PFSK-1 (cell line): ENCODE data around the gene IFNA10.

Source experiments
- FOXP2 ChIP-seq: optimal IDR thresholded peaks from 2 replicates; pipeline ENCODE3; 2011; ENCODE audit warnings: borderline replicate concordance, control low read depth, inconsistent platforms; ENCODE audit not compliant: insufficient read depth; ENCODE audit errors: extremely low read length, extremely low read depth
- POLR2AphosphoS5 ChIP-seq: IDR thresholded peaks from 2 replicates; pipeline ENCODE4 v1.6.1; 2012; ENCODE audit warnings: low read depth, mild to moderate bottlenecking, control low read depth, low read length, moderate library complexity
- SIN3A ChIP-seq: IDR thresholded peaks from 2 replicates; pipeline ENCODE4 v1.6.1; 2012; ENCODE audit warnings: mild to moderate bottlenecking, low read length, moderate library complexity, borderline replicate concordance; ENCODE audit not compliant: insufficient read depth
- TAF1 ChIP-seq: IDR thresholded peaks from 2 replicates; pipeline ENCODE4 v1.6.1; 2012; ENCODE audit warnings: low read length, control low read depth, borderline replicate concordance; ENCODE audit not compliant: insufficient read depth
- TF ChIP-seq, protein P1 (sequence below), 2 experiments: IDR thresholded peaks; 2 replicates each; pipeline versions ENCODE4 v1.6.1 to v1.8.0; 2011 to 2012; ENCODE audit warnings: low read depth in 2 of 2, low read length in 2 of 2, control low read depth in 1 of 2, inconsistent platforms in 1 of 2, mild to moderate bottlenecking in 1 of 2, moderate library complexity in 1 of 2; ENCODE audit not compliant: insufficient read depth in 1 of 2

The IFNA10 gene

DNA sequence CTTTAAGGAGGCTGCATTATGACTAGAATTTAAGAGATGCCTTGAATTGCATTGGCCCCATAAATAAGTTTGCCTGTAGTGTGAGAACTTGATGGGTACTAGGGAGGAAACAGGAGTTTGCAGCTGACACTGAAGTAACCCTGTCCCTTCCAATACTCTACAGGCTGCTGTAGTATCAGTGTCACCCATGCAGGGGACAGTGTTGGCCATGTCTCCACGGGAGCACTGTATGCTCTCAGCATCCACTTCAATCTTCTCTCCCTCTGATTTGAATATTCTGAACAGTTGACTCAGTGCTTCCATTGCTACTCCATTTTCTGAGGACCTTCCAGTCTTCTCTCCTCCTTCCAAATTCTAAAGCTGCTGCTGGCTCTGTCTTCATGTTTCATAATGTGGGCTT lies 44.2 kb upstream of the IFNA10 start:
- TF ChIP-seq, protein P1, sequence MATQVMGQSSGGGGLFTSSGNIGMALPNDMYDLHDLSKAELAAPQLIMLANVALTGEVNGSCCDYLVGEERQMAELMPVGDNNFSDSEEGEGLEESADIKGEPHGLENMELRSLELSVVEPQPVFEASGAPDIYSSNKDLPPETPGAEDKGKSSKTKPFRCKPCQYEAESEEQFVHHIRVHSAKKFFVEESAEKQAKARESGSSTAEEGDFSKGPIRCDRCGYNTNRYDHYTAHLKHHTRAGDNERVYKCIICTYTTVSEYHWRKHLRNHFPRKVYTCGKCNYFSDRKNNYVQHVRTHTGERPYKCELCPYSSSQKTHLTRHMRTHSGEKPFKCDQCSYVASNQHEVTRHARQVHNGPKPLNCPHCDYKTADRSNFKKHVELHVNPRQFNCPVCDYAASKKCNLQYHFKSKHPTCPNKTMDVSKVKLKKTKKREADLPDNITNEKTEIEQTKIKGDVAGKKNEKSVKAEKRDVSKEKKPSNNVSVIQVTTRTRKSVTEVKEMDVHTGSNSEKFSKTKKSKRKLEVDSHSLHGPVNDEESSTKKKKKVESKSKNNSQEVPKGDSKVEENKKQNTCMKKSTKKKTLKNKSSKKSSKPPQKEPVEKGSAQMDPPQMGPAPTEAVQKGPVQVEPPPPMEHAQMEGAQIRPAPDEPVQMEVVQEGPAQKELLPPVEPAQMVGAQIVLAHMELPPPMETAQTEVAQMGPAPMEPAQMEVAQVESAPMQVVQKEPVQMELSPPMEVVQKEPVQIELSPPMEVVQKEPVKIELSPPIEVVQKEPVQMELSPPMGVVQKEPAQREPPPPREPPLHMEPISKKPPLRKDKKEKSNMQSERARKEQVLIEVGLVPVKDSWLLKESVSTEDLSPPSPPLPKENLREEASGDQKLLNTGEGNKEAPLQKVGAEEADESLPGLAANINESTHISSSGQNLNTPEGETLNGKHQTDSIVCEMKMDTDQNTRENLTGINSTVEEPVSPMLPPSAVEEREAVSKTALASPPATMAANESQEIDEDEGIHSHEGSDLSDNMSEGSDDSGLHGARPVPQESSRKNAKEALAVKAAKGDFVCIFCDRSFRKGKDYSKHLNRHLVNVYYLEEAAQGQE (IDR thresholded peaks at IDR 0.05; ENCODE audit: insufficient read depth in 1 of 2, low read depth in 2 of 2, low read length in 2 of 2), result no peak
- no peak for TF ChIP-seq TAF1
- TF ChIP-seq POLR2AphosphoS5, result no peak
- TF ChIP-seq SIN3A, result no peak
- no peak for TF ChIP-seq FOXP2

- TF ChIP-seq POLR2AphosphoS5, result no peak
- no peak for TF ChIP-seq FOXP2
- TF ChIP-seq TAF1, result no peak
- no peak for TF ChIP-seq SIN3A
- TF ChIP-seq, protein P1 (IDR thresholded peaks at IDR 0.05; ENCODE audit: insufficient read depth in 1 of 2, low read depth in 2 of 2, low read length in 2 of 2), result no peak
Measured at GRCh38 chr9:21244836-21245235, 37.9 kb upstream of the IFNA10 start.

DNA sequence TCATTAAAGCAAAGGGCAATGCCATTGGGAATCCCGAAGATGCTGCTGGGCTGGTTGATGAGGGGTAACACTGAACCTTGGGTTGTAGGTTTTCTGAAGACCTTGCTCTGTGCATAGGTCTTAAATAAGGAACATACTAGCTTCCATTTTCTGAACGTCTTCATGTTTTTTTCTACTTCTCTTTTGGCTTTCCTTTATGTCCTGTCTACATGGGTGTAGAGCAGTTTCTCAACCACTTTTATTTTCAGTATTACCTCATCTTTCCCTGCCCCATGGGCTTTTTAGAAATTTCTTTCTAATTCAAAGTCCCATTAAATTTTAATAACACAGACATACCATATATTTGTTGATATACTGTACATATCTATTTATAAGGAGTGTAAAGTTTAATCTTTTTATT lies 33.0 kb upstream of the IFNA10 start, which contains the start of gene IFNA14:
Gene IFNA14 (minus strand): TSS at position 95 of the 400 bp plus-strand sequence. CDS start 70 bp downstream, at position 25.
- no peak for TF ChIP-seq SIN3A

GRCh38 chr9:21234153-21234687 lies 27.3 kb upstream of the IFNA10 start:
- no peak for TF ChIP-seq FOXP2
- TF ChIP-seq POLR2AphosphoS5, result no peak
- TF ChIP-seq SIN3A, result no peak
- no peak for TF ChIP-seq TAF1
- TF ChIP-seq, protein P1 (IDR thresholded peaks at IDR 0.05; ENCODE audit: insufficient read depth in 1 of 2, low read depth in 2 of 2, low read length in 2 of 2), result no peak

DNA sequence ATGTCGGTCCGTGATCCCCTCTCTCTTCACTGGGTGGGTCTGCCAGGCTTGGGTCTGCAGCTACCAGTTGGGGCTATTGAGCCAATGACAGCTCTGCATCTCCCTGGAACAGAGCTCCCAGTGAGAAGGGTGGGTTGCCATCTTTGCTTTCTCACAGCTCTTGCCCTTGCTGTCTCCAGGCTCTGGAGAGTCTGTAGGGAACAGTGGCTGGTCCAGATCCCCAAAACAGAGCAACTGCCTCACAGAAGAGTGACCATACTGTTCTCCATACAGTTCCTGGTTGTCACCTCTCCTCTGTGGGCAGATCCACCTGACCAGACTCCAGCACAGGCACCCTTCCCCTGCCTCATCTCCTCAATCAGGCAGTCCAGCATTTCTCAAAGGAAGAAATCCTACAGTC lies 26.3 kb upstream of the IFNA10 start:
- TF ChIP-seq, protein P1 (IDR thresholded peaks at IDR 0.05; ENCODE audit: insufficient read depth in 1 of 2, low read depth in 2 of 2, low read length in 2 of 2), result no peak
- TF ChIP-seq TAF1 (no peak), POLR2AphosphoS5 (no peak), SIN3A (no peak), FOXP2 (no peak)

- TF ChIP-seq TAF1 (no peak), SIN3A (no peak), POLR2AphosphoS5 (no peak), FOXP2 (no peak)
- TF ChIP-seq, protein P1 (IDR thresholded peaks at IDR 0.05; ENCODE audit: insufficient read depth in 1 of 2, low read depth in 2 of 2, low read length in 2 of 2), result no peak
Measured at GRCh38 chr9:21228122-21228521, 21.2 kb upstream of the IFNA10 start, which contains the start of gene IFNA17. IFNA17 (minus strand) TSS chr9:21228222; CDS start chr9:21228173, 49 bp downstream.
